PC-9 (cell line): ENCODE results near the gene OLIG2. TPM values are rescaled to one million over a fixed set of nuclear protein-coding genes. Genes with fewer than 3 reads are reported as not detected.

ENCODE experiments used
- BruUV-seq: library from RNA; stranded (reverse); fragments of 400-500 nt; replicated peaks from 2 replicates; lab custom pipeline; 2021; lab: Mats Ljungman, UMichigan
- CTCF ChIA-PET: fragments of 300-600 bp; sonication (Branson Sonifier 250); formaldehyde crosslinking; loops from one replicate; lab custom pipeline; 2022; ENCODE audit warnings: antibody characterized with exemption; lab: Charles Lee
- POLR2A ChIA-PET: fragments of 300-600 bp; sonication (Branson Sonifier 250); formaldehyde crosslinking; loops from one replicate; lab custom pipeline; 2022; ENCODE audit warnings: antibody characterized with exemption; ENCODE audit not compliant: unreplicated experiment; lab: Charles Lee
- DNase-seq, 2 experiments: peaks; one replicate each; pipeline versions ENCODE4 v3.0.0 to v3.0.0-alpha.2; 2015 to 2022; ENCODE audit warnings: mixed read lengths in 1 of 2
- H2AFZ ChIP-seq: fragments of 200-600 bp; sonication (generic); 2 replicates; pipeline ENCODE4 v1.8.1; 2017; ENCODE audit warnings: antibody characterized with exemption
- H3F3A ChIP-seq: fragments of 200-600 bp; sonication (generic); 2 replicates; pipeline ENCODE4 v1.8.1; 2017; ENCODE audit warnings: antibody characterized with exemption, mild to moderate bottlenecking, low read depth; ENCODE audit not compliant: insufficient read depth
- H3K27ac ChIP-seq: fragments of 200-600 bp; sonication (generic); 2 replicates; pipeline ENCODE4 v1.6.1; 2016; ENCODE audit warnings: mixed run types
- H3K27me3 ChIP-seq: fragments of 200-600 bp; sonication (generic); 2 replicates; pipeline ENCODE4 v1.6.1; 2016; ENCODE audit warnings: low read depth, mixed run types; ENCODE audit not compliant: insufficient read depth
- H3K36me3 ChIP-seq: fragments of 200-600 bp; sonication (generic); 2 replicates; pipeline ENCODE4 v1.6.1; 2016; ENCODE audit warnings: low read depth, mixed run types
- H3K4me1 ChIP-seq: fragments of 200-600 bp; sonication (generic); replicated peaks from 2 replicates; pipeline ENCODE4 v1.6.1; 2016; ENCODE audit warnings: mixed run types; ENCODE audit not compliant: insufficient read depth
- H3K4me2 ChIP-seq: fragments of 200-600 bp; sonication (generic); 2 replicates; pipeline ENCODE4 v1.6.1; 2017; ENCODE audit warnings: mixed run types
- H3K4me3 ChIP-seq: fragments of 200-600 bp; sonication (generic); 2 replicates; pipeline ENCODE4 v1.6.1; 2016; ENCODE audit warnings: mixed run types
- H3K79me2 ChIP-seq: fragments of 200-600 bp; sonication (generic); 2 replicates; pipeline ENCODE4 v1.6.1; 2017; ENCODE audit warnings: low read depth, mixed run types
- H3K9me2 ChIP-seq: fragments of 200-600 bp; sonication (generic); 2 replicates; pipeline ENCODE4 v1.8.1; 2017; ENCODE audit warnings: mild to moderate bottlenecking; ENCODE audit not compliant: insufficient read depth
- H3K9me3 ChIP-seq: fragments of 200-600 bp; sonication (generic); 2 replicates; pipeline ENCODE4 v1.8.1; 2016; ENCODE audit warnings: low read depth; ENCODE audit not compliant: insufficient read depth
- H4K20me1 ChIP-seq: fragments of 200-600 bp; sonication (generic); 2 replicates; pipeline ENCODE4 v1.8.1; 2017; ENCODE audit not compliant: insufficient read depth
- EZH2 ChIP-seq: fragments of 200-600 bp; sonication (generic); IDR thresholded peaks from 2 replicates; pipeline ENCODE4 v1.8.0; 2017; ENCODE audit warnings: antibody characterized with exemption, low read depth
- intact Hi-C: fragments of 100-400 bp; cut with micrococcal nuclease; formaldehyde crosslinking; loops from one replicate; pipeline ENCODE4 v1.10.0; 2022; ENCODE audit not compliant: unreplicated experiment
- total RNA-seq: library from RNA; stranded (reverse); gene quantifications from 2 replicates; pipeline ENCODE4 v1.2.3, GENCODE V29; 2021
- TF ChIP-seq, protein P1 (sequence below): fragments of 200-600 bp; sonication (generic); conservative IDR thresholded peaks from 2 replicates; pipeline ENCODE4 v1.6.1; 2017; ENCODE audit warnings: mixed run types, antibody characterized with exemption, mild to moderate bottlenecking, moderate library complexity

Gene OLIG2
- total RNA-seq, 1 experiment from 2014 or later, result not detected

DNA sequence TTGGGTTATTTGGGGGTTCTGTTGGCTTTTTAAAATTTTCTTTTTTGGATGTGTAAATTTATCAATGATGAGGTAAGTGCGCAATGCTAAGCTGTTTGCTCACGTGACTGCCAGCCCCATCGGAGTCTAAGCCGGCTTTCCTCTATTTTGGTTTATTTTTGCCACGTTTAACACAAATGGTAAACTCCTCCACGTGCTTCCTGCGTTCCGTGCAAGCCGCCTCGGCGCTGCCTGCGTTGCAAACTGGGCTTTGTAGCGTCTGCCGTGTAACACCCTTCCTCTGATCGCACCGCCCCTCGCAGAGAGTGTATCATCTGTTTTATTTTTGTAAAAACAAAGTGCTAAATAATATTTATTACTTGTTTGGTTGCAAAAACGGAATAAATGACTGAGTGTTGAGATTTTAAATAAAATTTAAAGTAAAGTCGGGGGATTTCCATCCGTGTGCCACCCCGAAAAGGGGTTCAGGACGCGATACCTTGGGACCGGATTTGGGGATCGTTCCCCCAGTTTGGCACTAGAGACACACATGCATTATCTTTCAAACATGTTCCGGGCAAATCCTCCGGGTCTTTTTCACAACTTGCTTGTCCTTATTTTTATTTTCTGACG is 3.1 kb downstream of the OLIG2 start:
- intact Hi-C loops, result no loop called here
- POLR2A ChIA-PET, result no interaction called here
- TF ChIP-seq, protein P1, sequence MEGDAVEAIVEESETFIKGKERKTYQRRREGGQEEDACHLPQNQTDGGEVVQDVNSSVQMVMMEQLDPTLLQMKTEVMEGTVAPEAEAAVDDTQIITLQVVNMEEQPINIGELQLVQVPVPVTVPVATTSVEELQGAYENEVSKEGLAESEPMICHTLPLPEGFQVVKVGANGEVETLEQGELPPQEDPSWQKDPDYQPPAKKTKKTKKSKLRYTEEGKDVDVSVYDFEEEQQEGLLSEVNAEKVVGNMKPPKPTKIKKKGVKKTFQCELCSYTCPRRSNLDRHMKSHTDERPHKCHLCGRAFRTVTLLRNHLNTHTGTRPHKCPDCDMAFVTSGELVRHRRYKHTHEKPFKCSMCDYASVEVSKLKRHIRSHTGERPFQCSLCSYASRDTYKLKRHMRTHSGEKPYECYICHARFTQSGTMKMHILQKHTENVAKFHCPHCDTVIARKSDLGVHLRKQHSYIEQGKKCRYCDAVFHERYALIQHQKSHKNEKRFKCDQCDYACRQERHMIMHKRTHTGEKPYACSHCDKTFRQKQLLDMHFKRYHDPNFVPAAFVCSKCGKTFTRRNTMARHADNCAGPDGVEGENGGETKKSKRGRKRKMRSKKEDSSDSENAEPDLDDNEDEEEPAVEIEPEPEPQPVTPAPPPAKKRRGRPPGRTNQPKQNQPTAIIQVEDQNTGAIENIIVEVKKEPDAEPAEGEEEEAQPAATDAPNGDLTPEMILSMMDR, result no peak

DNA sequence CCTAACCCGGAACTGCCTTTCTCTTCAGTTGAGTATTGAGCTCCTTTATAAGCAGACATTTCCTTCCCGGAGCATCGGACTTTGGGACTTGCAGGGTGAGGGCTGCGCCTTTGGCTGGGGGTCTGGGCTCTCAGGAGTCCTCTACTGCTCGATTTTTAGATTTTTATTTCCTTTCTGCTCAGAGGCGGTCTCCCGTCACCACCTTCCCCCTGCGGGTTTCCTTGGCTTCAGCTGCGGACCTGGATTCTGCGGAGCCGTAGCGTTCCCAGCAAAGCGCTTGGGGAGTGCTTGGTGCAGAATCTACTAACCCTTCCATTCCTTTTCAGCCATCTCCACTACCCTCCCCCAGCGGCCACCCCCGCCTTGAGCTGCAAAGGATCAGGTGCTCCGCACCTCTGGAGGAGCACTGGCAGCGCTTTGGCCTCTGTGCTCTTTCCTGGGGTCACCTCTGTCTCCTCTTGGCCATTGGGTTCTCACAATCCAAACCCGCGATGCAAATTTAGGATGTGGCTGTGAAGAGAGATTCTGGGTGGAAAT is 3.7 kb downstream of the OLIG2 start:
- no peak overlapping the region for H3K4me3 ChIP-seq
- H3K4me2 ChIP-seq, result no peak overlapping the region
- no peaks in the 10 kb centered on the region for H3K79me2 ChIP-seq
- no TSS peak for BruUV-seq
- H3K9me2 ChIP-seq, result no peaks in the 10 kb centered on the region
- intact Hi-C loops, result no loop called here
- H3K4me1 ChIP-seq, result no peaks in the 10 kb centered on the region
- POLR2A ChIA-PET, result no interaction called here
- H3K27me3 ChIP-seq, result peaks cover 63% of the 10 kb centered on the region
- no peaks in the 10 kb centered on the region for H4K20me1 ChIP-seq
- no peaks in the 10 kb centered on the region for H3K36me3 ChIP-seq
- H3F3A ChIP-seq, result no peaks in the 10 kb centered on the region
- no peak overlapping the region for H2AFZ ChIP-seq
- H3K27ac ChIP-seq, result no peak overlapping the region
- DNase-seq, result no peak
- H3K9me3 ChIP-seq, result no peaks in the 10 kb centered on the region
- CTCF ChIA-PET, result no interaction called here
- no peak for TF ChIP-seq EZH2
- TF ChIP-seq, protein P1, result no peak

More for the DNA sequence above, 3.1 kb downstream of the OLIG2 start:
- H3F3A ChIP-seq, result no peaks in the 10 kb centered on the region
- no peak overlapping the region for H3K4me2 ChIP-seq
- H4K20me1 ChIP-seq, result no peaks in the 10 kb centered on the region
- no peaks in the 10 kb centered on the region for H3K79me2 ChIP-seq
- CTCF ChIA-PET, result no interaction called here
- H3K36me3 ChIP-seq, result no peaks in the 10 kb centered on the region
- no TSS peak for BruUV-seq
- H3K27me3 ChIP-seq, result peaks cover 57% of the 10 kb centered on the region
- DNase-seq, result no peak
- H2AFZ ChIP-seq, result no peak overlapping the region
- no peak overlapping the region for H3K4me3 ChIP-seq
- H3K9me2 ChIP-seq, result no peaks in the 10 kb centered on the region
- no peak overlapping the region for H3K27ac ChIP-seq
- H3K9me3 ChIP-seq, result no peaks in the 10 kb centered on the region
- no peaks in the 10 kb centered on the region for H3K4me1 ChIP-seq

DNA sequence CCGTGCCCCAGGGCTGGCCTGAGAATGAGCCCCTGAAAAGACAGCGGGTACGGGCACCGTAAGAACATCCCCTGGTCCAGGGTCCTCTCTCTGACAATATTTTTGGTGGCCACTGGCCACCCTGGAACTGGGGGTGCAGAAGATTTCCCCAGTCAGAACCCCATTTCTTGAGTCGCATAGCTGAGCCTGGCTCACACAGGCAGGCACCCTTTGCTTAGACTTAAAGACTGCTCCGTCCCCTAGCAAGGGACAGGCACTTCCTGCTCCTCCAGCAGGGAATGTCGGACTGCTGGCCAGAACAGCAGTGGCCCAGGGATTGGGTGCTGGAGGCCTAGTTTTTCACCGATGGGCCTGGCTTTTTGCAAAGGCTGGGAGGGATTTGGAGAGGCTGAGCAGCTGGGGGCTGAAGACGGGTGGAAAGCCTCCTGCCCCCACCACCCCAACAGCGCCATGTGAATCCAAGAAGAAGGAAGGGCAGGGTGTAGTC is 4.3 kb downstream of the OLIG2 start:
- no peaks in the 10 kb centered on the region for H3K4me1 ChIP-seq
- no peak overlapping the region for H2AFZ ChIP-seq
- H3K27me3 ChIP-seq, result peaks cover 63% of the 10 kb centered on the region
- CTCF ChIA-PET, result no interaction called here
- intact Hi-C loops, result no loop called here
- H3K9me3 ChIP-seq, result no peaks in the 10 kb centered on the region
- no peaks in the 10 kb centered on the region for H3K79me2 ChIP-seq
- H3K27ac ChIP-seq, result no peak overlapping the region
- no peak overlapping the region for H3K4me2 ChIP-seq
- no peaks in the 10 kb centered on the region for H4K20me1 ChIP-seq
- H3K36me3 ChIP-seq, result no peaks in the 10 kb centered on the region
- BruUV-seq, result no TSS peak
- H3K4me3 ChIP-seq, result no peak overlapping the region
- H3F3A ChIP-seq, result no peaks in the 10 kb centered on the region
- TF ChIP-seq EZH2, result no peak
- TF ChIP-seq, protein P1, result no peak
- DNase-seq, result no peak
- no peaks in the 10 kb centered on the region for H3K9me2 ChIP-seq
- POLR2A ChIA-PET, result no interaction called here
